Stomach (tissue), 9 donors: ENCODE measurements around the gene CRISPLD2. TPM values are rescaled to one million over a fixed set of nuclear protein-coding genes. Genes with fewer than 3 reads are reported as not detected.
A peak's percentile ranks its signal among the peaks of the same experiment; 100 is the strongest.

Experiments
- DNase-seq, 2 donors: peaks; one replicate each; pipeline versions ENCODE4 v3.0.0 to v3.0.0-alpha.2; 2013 to 2019
- H3K27ac ChIP-seq, 5 donors: fragments of 200-600 bp in 4 of 5; sonication (generic) in 4 of 5; one replicate each; pipeline ENCODE4 v1.5.1; 2013 to 2019; ENCODE audit warnings: mild to moderate bottlenecking in 1 of 5, moderate library complexity in 1 of 5
- H3K27me3 ChIP-seq, 3 donors: fragments of 200-600 bp; sonication (generic); one replicate each; pipeline ENCODE4 v1.5.1; 2017 to 2019; ENCODE audit warnings: mixed run types in 1 of 3
- H3K36me3 ChIP-seq, 4 donors: fragments of 200-600 bp; sonication (generic); 1 replicate in 3 of 4; 2 replicates in 1 of 4; pipeline ENCODE4 v1.5.1; 2016 to 2019
- H3K4me1 ChIP-seq, 4 donors: fragments of 200-600 bp; sonication (generic); one replicate each; pipeline ENCODE4 v1.5.1; 2016 to 2019
- H3K4me3 ChIP-seq, 4 donors: fragments of 200-600 bp; sonication (generic) in 3 of 4; one replicate each; pipeline ENCODE4 v1.5.1; 2016 to 2019; ENCODE audit warnings: mild to moderate bottlenecking in 1 of 4
- H3K9me3 ChIP-seq, 4 donors: fragments of 200-600 bp; sonication (generic); one replicate each; pipeline ENCODE4 v1.5.1; 2016 to 2019
- EP300 ChIP-seq: sonication (generic); formaldehyde crosslinking; IDR thresholded peaks from one replicate; pipeline ENCODE4 v1.6.1; 2017; ENCODE audit warnings: antibody characterized with exemption
- POLR2A ChIP-seq, 4 donors: fragments of 450-650 bp; IDR thresholded peaks; one replicate each; pipeline ENCODE4 v1.6.1; 2016; ENCODE audit warnings: antibody characterized with exemption in 4 of 4, control low read depth in 2 of 4, mild to moderate bottlenecking in 1 of 4, moderate library complexity in 1 of 4
- POLR2AphosphoS5 ChIP-seq, 3 donors: sonication (generic); formaldehyde crosslinking; IDR thresholded peaks; one replicate each; pipeline ENCODE4 v1.6.1; 2016; ENCODE audit warnings: antibody characterized with exemption in 3 of 3
- WGBS, 5 donors: extraction: QIAGEN DNeasy Blood & Tissue Kit in 3 of 5; methylation state at CpG; one replicate each; pipeline versions ENCODE4 v1.1.5 to v1.1.7; 2013 to 2018; 5-methylcytosine and 5-hydroxymethylcytosine counted together
- intact Hi-C: fragments of 100-400 bp; cut with DNase I; formaldehyde crosslinking; loops from one replicate; pipeline ENCODE4 v1.15.1; 2023; ENCODE audit warnings: low total_unique reads
- polyA plus RNA-seq, 3 donors: library from polyadenylated mRNA; stranded (reverse); fragments of 200-250 nt; gene quantifications; one replicate each; pipeline ENCODE4 v1.2.3, GENCODE V29; 2013
- total RNA-seq, 5 donors: library from RNA; depleted of rRNA; stranded (reverse); fragments of >200 nt; gene quantifications; one replicate each; pipeline versions ENCODE4 v1.1.0 to v1.2.3, GENCODE V29; 2014 to 2016
- TF ChIP-seq, protein P1 (sequence below), 7 experiments: fragments of 450-650 bp in 4 of 7; fragments of 200-600 bp in 3 of 7; sonication (generic) in 3 of 7; IDR thresholded peaks; one replicate each; pipeline ENCODE4 v1.5.1; 2016 to 2019; ENCODE audit warnings: antibody characterized with exemption in 7 of 7, control low read depth in 2 of 7, mild to moderate bottlenecking in 1 of 7
- donor health status: healthy with polysubstance abuse.
- donor health status: Bipolar disorder and iron deficiency.
- donor health status: healthy.

The CRISPLD2 gene
- total and polyA plus RNA-seq, 8 donors: 18.3 to 242 (median 95.8) TPM

DNA sequence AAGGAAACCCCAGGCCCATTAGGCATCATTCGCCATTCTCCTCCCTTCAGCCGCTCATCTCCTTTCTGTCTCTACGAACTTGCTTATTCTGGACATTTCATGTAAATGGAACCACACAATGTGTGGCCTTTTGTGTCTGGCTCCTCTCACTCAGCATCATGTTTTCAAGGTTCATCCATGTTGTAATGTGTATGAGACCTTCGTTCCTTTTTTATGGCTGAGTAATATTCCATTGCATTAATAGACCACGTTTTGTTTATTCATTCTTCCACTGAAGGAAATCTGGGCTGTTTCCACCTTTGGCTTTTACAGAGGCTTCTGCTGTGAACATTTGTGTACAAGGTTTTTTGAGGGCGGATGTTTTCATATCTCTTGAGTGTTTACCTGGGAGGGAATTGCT lies 3.2 kb downstream of the CRISPLD2 start:
- Histone ChIP-seq H3K4me1 (peaks cover 21 to 65% (median 43%) of the 10 kb centered on the region in 4 donors), H3K9me3 (no peaks in the 10 kb centered on the region), H3K27ac (peak overlapping the region; percentile 16 to 96 (median 84)), H3K27me3 (peaks cover 0 to 5% (median 0%) of the 10 kb centered on the region in 3 donors), H3K4me3 (peak overlapping the region; percentile 56 to 79 (median 60)), H3K36me3 (no peaks in the 10 kb centered on the region)
- 86 to 92% (median 89%) methylated on average over 6 of the region's 6 CpGs for WGBS, 5 donors
- intact Hi-C loops: no loop called here
- TF ChIP-seq POLR2AphosphoS5 (IDR thresholded peaks at IDR 0.05) (peak in 2 of 3 donors; percentile 8 to 20), EP300 (no peak)
- no peak for DNase-seq

DNA sequence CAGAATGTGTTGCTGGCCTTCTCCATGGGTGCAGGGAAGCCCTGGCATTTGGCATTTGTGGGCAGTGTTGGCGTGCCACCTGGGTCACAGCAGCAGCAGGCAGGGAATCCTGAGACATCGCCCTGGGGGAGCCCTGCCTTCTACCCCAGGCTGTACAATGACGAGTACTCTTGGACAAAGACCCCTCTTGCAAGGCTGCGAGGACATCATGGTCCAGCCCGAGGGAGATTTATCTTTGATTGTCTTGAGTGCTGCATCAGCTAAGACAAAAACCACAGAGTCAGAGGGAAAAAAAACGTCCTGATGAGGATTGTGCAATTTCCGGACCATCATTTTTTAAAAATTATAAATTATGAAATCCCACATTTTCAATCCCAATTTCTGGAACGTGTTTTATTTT lies 3.7 kb downstream of the CRISPLD2 start:
- peaks cover 21 to 70% (median 48%) of the 10 kb centered on the region in 4 donors for H3K4me1 ChIP-seq
- H3K27ac ChIP-seq: peak overlapping the region; percentile 16 to 96 (median 84)
- TF ChIP-seq POLR2A (IDR thresholded peaks at IDR 0.05) (no peak), POLR2AphosphoS5 (IDR thresholded peaks at IDR 0.05) (peak; percentile 15 to 72 (median 53)), EP300 (peak; percentile 59)
- TF ChIP-seq, protein P1, sequence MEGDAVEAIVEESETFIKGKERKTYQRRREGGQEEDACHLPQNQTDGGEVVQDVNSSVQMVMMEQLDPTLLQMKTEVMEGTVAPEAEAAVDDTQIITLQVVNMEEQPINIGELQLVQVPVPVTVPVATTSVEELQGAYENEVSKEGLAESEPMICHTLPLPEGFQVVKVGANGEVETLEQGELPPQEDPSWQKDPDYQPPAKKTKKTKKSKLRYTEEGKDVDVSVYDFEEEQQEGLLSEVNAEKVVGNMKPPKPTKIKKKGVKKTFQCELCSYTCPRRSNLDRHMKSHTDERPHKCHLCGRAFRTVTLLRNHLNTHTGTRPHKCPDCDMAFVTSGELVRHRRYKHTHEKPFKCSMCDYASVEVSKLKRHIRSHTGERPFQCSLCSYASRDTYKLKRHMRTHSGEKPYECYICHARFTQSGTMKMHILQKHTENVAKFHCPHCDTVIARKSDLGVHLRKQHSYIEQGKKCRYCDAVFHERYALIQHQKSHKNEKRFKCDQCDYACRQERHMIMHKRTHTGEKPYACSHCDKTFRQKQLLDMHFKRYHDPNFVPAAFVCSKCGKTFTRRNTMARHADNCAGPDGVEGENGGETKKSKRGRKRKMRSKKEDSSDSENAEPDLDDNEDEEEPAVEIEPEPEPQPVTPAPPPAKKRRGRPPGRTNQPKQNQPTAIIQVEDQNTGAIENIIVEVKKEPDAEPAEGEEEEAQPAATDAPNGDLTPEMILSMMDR (IDR thresholded peaks at IDR 0.05): no peak
- peak overlapping the region in 3 of 4 donors; percentile 6 to 79 (median 63) for H3K4me3 ChIP-seq
- H3K36me3 ChIP-seq: no peaks in the 10 kb centered on the region
- intact Hi-C loops: no loop called here
- H3K9me3 ChIP-seq: no peaks in the 10 kb centered on the region
- DNase-seq: no peak
- WGBS, 5 donors: 50 to 72% (median 69%) methylated on average over 8 of the region's 8 CpGs
- peaks cover 0 to 5% (median 0%) of the 10 kb centered on the region in 3 donors for H3K27me3 ChIP-seq

DNA sequence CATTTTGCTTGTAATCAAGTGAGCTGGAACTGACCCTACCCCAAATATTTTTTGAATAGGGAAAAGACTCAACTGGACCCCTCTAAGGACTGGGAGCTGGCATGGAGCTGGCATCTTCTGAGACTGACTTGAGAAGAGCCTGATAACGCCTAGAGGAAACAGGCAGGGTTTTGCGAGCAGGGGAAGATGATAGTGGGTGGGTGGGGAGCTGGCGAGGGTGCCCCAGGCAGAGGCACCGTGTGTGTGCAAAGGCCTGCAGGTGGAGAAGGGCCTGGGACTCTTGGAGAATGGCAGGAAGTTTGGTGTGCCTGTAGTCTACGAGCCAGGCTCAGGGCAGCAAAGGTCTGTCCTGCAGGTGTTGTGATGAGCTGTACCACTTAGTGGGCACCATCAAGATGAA lies 4.1 kb downstream of the CRISPLD2 start:
- Histone ChIP-seq H3K36me3 (no peaks in the 10 kb centered on the region), H3K9me3 (no peaks in the 10 kb centered on the region), H3K4me1 (peaks cover 21 to 74% (median 52%) of the 10 kb centered on the region in 4 donors), H3K4me3 (peak overlapping the region in 3 of 4 donors; percentile 6 to 15 (median 11)), H3K27me3 (peaks cover 0 to 5% (median 0%) of the 10 kb centered on the region in 3 donors), H3K27ac (peak overlapping the region in 4 of 5 donors; percentile 79 to 96 (median 86))
- no peak for DNase-seq
- intact Hi-C loops: no loop called here
- TF ChIP-seq POLR2AphosphoS5 (IDR thresholded peaks at IDR 0.05): no peak
- no peak for TF ChIP-seq POLR2A (IDR thresholded peaks at IDR 0.05)
- TF ChIP-seq, protein P1 (IDR thresholded peaks at IDR 0.05): no peak
- TF ChIP-seq EP300: no peak
- 51 to 62% (median 54%) methylated on average over 5 of the region's 5 CpGs for WGBS, 5 donors

DNA sequence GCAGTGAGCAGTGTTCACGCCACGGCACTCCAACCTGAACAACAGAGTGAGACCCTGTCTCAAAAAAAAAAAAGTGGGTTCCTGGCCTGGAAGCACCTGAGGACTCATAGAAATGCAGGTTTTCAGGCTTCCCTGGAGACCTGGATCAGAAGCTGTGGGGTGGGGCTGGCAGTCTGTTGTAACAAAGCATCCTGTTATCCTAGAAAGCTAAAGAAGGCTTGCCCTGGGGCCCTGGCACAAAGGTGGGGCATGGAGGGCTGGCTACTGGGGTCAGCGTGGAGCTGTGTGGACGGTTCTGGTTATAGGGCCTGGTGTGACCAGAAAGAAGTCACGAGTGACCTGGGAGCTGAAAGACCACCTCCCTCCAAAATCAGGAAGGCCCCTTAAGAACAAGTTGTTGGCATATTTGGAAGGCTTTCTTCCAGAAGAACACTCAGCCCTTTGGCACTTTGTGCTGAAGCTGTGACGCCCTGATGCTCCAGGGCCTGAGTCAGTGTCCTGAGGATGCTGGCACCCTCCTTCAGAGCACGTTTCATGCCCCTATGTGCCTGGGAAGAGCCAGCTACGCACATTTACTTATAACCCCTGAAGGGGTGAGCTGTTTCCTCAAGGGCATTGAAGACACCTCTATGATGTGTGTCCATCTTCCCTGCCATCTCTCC lies 6.2 kb downstream of the CRISPLD2 start:
- WGBS, 5 donors: 81 to 87% (median 84%) methylated on average over 8 of the region's 8 CpGs
- intact Hi-C loops: no loop called here

DNA sequence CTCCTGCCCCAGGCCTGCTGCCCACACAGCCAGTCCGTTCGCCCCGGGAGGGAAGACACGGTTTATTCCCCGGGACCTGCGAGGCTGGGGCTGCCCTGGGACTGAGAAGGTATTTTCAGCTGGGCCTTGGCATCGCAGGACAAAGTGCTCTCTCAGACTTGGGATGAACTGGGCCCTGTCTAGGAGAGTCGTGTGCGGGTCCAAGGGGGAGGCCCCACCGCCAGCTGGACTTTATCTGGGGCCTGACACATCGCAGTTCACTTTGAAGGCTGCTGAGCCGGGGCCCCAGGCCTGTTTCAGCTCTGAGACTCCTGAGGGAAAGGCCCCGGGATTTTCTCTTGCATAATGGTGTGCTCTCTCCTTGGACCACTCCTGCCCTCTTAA lies 6.8 kb downstream of the CRISPLD2 start:
- Histone ChIP-seq H3K9me3 (no peaks in the 10 kb centered on the region), H3K36me3 (peaks cover 0 to 13% (median 0%) of the 10 kb centered on the region in 4 donors), H3K4me1 (peaks cover 6 to 74% (median 47%) of the 10 kb centered on the region in 4 donors), H3K27me3 (no peaks in the 10 kb centered on the region), H3K27ac (peak overlapping the region; percentile 73 to 96 (median 84)), H3K4me3 (no peak overlapping the region)
- peak; percentile 43 to 85 for DNase-seq
- TF ChIP-seq, protein P1 (IDR thresholded peaks at IDR 0.05): no peak
- TF ChIP-seq POLR2AphosphoS5 (IDR thresholded peaks at IDR 0.05) (peak; percentile 40 to 49 (median 48)), EP300 (peak; percentile 62)
- intact Hi-C loops: no loop called here
- WGBS, 5 donors: 46 to 77% (median 69%) methylated on average over 6 to 13 of the region's 13 CpGs

More for the DNA sequence above, 6.2 kb downstream of the CRISPLD2 start:
- Histone ChIP-seq H3K4me3 (no peak overlapping the region), H3K27ac (peak overlapping the region; percentile 73 to 96 (median 84)), H3K27me3 (no peaks in the 10 kb centered on the region), H3K36me3 (peaks cover 0 to 10% (median 0%) of the 10 kb centered on the region in 4 donors), H3K4me1 (peaks cover 6 to 73% (median 45%) of the 10 kb centered on the region in 4 donors), H3K9me3 (no peaks in the 10 kb centered on the region)
- no peak for DNase-seq
- TF ChIP-seq POLR2AphosphoS5 (IDR thresholded peaks at IDR 0.05): peak; percentile 25 to 46 (median 26)
- TF ChIP-seq EP300: no peak
